ENCODE data around the gene PPP1R8.

DNA sequence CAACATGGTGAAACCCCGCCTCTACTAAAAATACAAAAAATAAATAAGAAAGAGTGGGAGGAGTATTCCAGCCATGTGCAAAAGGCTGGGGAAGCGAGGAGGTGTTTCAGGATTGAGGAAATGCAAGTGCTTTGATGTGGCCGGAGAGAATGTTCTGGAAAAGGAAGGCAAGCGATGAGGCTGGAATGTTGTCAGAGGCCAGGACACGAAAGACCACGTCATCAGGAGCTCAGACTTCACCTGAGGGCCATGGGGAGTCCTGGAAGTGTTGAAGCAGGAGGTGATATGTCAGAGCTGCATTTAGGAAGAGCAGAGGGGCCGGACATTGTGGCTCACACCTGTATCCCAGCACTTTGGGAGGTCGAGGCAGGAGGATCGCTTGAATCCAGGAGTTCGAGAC, 30.9 kb downstream of the PPP1R8 start:
- TF ChIP-seq, protein P1, sequence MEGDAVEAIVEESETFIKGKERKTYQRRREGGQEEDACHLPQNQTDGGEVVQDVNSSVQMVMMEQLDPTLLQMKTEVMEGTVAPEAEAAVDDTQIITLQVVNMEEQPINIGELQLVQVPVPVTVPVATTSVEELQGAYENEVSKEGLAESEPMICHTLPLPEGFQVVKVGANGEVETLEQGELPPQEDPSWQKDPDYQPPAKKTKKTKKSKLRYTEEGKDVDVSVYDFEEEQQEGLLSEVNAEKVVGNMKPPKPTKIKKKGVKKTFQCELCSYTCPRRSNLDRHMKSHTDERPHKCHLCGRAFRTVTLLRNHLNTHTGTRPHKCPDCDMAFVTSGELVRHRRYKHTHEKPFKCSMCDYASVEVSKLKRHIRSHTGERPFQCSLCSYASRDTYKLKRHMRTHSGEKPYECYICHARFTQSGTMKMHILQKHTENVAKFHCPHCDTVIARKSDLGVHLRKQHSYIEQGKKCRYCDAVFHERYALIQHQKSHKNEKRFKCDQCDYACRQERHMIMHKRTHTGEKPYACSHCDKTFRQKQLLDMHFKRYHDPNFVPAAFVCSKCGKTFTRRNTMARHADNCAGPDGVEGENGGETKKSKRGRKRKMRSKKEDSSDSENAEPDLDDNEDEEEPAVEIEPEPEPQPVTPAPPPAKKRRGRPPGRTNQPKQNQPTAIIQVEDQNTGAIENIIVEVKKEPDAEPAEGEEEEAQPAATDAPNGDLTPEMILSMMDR (conservative IDR thresholded peaks at IDR 0.05; ENCODE audit: low read length): no peak
- TF ChIP-seq EZH2phosphoT487 (IDR thresholded peaks at IDR 0.05; ENCODE audit: borderline replicate concordance, low read depth, low read length): no peak
